ENCODE measurements around the gene TRAIP. TPM values are rescaled to one million over a fixed set of nuclear protein-coding genes. Genes with fewer than 3 reads are reported as not detected.
"Not testable (repeated sequence)": the region's sequence is repeated elsewhere in the genome, so short reads cannot be mapped to it uniquely, and the experiment has no call there.

TRAIP gene, protein sequence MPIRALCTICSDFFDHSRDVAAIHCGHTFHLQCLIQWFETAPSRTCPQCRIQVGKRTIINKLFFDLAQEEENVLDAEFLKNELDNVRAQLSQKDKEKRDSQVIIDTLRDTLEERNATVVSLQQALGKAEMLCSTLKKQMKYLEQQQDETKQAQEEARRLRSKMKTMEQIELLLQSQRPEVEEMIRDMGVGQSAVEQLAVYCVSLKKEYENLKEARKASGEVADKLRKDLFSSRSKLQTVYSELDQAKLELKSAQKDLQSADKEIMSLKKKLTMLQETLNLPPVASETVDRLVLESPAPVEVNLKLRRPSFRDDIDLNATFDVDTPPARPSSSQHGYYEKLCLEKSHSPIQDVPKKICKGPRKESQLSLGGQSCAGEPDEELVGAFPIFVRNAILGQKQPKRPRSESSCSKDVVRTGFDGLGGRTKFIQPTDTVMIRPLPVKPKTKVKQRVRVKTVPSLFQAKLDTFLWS
- 10 to 100 TPM in 1 of 4 donors, 1 to 10 TPM in 3; 2.3 to 10.1 (median 4.1) TPM for total RNA-seq

DNA sequence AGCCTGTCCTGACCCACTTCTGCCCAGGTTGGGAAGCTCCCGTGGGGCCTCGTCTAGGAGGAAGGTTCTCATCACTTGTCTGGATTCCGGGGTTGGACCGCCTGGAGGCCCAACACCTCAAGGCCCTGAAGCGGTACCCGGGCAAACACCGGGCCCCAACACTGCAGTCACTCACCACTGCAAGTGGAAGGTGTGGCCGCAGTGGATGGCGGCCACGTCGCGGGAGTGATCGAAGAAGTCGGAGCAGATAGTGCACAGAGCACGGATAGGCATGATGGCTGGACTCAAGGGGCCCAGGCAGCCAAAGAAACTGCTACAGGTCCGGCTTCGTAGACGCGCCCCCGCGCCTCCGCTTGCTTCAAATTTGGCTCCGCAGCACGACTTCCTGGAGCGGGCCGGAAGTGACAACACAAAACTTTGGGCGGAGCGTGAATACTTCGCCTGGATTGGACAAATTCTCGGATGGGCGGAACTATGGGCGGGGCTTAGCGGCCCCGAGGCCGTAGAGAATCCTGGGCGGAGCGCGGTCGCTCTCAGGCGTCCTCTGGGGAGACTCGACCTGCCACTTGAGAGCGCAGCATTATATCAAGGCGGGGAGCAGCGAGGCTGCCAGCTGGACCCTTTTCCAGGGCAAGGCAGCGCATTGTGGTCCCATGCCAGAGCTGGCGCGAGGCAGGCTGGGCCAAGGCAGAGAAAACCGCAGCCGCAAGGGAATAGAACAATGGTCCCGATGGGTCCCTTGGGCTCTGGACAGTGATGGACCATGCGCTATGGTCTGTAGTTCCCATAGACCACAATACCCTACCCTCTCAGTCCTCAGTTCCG, at the start of gene TRAIP:
TSS of gene TRAIP (minus strand) at position 384 of the 825 bp plus-strand sequence. CDS start at position 273, 111 bp downstream.
- Histone ChIP-seq H3K27me3 (no peaks in the 10 kb centered on the region), H3K36me3 (no peaks in the 10 kb centered on the region), H3K27ac (peak within 1 kb of the TSS; percentile 71 to 86 (median 84)), H3K4me1 (peaks cover 8 to 17% (median 13%) of the 10 kb centered on the region in 3 donors), H3K9me3 (no peaks in the 10 kb centered on the region), H3K4me3 (peak within 1 kb of the TSS; percentile 61 to 87 (median 66))
- intact Hi-C loops (cut with DNase I) = no loop called here
- WGBS, 2 donors = 3 to 11% methylated on average over 7 to 16 of the region's 52 CpGs
- peak; percentile 60 for DNase-seq
- peak in 1 of 4 donors; percentile 34 for TF ChIP-seq POLR2A (IDR thresholded peaks at IDR 0.05)
- TF ChIP-seq, protein P1, sequence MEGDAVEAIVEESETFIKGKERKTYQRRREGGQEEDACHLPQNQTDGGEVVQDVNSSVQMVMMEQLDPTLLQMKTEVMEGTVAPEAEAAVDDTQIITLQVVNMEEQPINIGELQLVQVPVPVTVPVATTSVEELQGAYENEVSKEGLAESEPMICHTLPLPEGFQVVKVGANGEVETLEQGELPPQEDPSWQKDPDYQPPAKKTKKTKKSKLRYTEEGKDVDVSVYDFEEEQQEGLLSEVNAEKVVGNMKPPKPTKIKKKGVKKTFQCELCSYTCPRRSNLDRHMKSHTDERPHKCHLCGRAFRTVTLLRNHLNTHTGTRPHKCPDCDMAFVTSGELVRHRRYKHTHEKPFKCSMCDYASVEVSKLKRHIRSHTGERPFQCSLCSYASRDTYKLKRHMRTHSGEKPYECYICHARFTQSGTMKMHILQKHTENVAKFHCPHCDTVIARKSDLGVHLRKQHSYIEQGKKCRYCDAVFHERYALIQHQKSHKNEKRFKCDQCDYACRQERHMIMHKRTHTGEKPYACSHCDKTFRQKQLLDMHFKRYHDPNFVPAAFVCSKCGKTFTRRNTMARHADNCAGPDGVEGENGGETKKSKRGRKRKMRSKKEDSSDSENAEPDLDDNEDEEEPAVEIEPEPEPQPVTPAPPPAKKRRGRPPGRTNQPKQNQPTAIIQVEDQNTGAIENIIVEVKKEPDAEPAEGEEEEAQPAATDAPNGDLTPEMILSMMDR (IDR thresholded peaks at IDR 0.05) = no peak

DNA sequence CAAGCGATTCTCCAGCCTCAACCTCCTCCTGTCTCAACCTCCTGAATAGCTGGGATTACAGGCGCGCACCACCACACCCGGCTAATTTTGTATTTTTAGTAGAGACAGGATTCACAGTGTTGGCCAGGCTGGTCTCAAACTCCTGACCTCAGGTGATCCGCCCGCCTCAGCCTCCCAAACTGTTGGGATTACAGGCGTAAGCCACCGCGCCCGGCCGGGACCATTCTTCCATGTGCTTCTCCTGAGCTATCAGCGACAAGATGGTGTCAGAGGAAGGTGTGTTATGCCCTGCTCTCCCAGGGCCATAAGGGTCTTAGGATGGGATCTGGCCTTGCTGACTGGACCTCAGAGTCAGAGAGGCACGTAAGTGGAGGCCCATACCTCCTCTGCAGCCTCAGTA, 48.1 kb upstream of the TRAIP start:
- peak overlapping the region in 2 of 4 donors; percentile 52 to 63 for H3K4me3 ChIP-seq
- H3K36me3 ChIP-seq = peaks cover 0 to 14% (median 5%) of the 10 kb centered on the region in 3 donors
- H3K27me3 ChIP-seq, DNase-seq, H3K9me3 ChIP-seq: not testable (repeated sequence)
- intact Hi-C loops (cut with DNase I) = loop anchor here (5.0 kb wide), 1 partner anchor 102 kb away; the partner anchor contains the start of gene INKA1
- peak overlapping the region; percentile 84 to 91 (median 88) for H3K27ac ChIP-seq
- WGBS, 2 donors = 87 to 91% methylated on average over 7 to 10 of the region's 13 CpGs
- peaks cover 45 to 74% (median 48%) of the 10 kb centered on the region in 3 donors for H3K4me1 ChIP-seq

DNA sequence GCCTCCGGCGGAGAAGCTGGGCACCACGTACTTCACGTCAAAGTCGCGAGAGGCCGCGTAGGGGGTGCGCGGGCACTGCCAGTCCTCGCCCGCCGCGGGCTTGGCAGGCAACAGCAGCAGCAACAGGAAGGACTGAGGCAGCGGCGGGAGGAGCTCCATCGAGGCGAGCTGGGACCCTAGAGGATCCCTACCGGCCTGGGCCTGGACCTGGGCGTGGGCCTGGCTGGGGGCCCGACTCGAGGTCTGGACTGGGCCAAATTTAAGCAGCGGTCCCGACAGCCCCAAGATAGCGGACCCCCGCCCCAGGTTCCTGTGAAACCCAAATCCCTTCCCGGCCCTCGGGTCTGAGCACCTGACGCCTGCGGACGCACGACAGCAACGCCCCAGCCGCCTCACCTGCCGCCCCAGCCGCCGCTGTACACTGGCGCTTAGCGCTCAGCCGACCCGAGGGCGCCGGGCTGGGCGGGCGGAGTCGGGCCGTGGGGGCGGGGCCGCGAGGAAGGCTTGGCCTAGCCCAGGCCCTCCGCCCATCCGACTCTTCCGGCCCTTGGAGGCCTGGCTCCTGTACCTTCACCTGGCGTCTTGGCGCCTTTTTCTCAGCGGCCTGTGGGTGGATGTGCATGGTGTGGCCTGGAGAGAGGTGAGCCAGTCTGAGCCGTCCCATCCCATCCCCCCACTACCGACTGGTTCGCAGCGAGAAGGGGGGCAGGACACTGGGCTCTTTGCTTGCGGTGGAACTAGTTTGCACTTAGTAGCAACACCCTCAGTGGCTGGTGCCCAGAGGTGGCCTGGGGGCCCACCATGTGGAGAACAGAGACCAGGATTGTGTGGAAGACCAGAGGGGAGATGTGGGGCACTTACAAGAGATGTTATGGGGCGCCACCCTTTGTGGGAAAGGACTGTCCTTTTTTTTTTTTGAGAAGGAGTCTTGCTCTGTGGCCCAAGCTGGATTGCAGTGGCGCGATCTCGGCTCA, 47.4 kb upstream of the TRAIP start, which contains the start of gene MST1R:
TSS of gene MST1R (minus strand) at position 423 of the 974 bp plus-strand sequence. CDS start at position 159, 264 bp downstream.
- H3K9me3 ChIP-seq = no peaks in the 10 kb centered on the region
- peak within 1 kb of the TSS; percentile 28 to 63 (median 50) for H3K4me3 ChIP-seq
- TF ChIP-seq, protein P1 (IDR thresholded peaks at IDR 0.05) = peak in 3 of 6 experiments; percentile 8 to 24 (median 15)
- peak in 3 of 4 donors; percentile 55 to 79 (median 65) for TF ChIP-seq POLR2A (IDR thresholded peaks at IDR 0.05)
- peak; percentile 12 for DNase-seq
- no peaks in the 10 kb centered on the region for H3K27me3 ChIP-seq
- H3K27ac ChIP-seq = peak within 1 kb of the TSS; percentile 84 to 91 (median 88)
- intact Hi-C loops (cut with DNase I) = loop anchor here (5.0 kb wide), 1 partner anchor 101 kb away; the partner anchor contains the start of gene INKA1
- H3K4me1 ChIP-seq = peaks cover 48 to 80% (median 49%) of the 10 kb centered on the region in 3 donors
- H3K36me3 ChIP-seq = peaks cover 0 to 7% (median 0%) of the 10 kb centered on the region in 3 donors
- WGBS, 2 donors = 41 to 47% methylated on average over 11 to 21 of the region's 65 CpGs

DNA sequence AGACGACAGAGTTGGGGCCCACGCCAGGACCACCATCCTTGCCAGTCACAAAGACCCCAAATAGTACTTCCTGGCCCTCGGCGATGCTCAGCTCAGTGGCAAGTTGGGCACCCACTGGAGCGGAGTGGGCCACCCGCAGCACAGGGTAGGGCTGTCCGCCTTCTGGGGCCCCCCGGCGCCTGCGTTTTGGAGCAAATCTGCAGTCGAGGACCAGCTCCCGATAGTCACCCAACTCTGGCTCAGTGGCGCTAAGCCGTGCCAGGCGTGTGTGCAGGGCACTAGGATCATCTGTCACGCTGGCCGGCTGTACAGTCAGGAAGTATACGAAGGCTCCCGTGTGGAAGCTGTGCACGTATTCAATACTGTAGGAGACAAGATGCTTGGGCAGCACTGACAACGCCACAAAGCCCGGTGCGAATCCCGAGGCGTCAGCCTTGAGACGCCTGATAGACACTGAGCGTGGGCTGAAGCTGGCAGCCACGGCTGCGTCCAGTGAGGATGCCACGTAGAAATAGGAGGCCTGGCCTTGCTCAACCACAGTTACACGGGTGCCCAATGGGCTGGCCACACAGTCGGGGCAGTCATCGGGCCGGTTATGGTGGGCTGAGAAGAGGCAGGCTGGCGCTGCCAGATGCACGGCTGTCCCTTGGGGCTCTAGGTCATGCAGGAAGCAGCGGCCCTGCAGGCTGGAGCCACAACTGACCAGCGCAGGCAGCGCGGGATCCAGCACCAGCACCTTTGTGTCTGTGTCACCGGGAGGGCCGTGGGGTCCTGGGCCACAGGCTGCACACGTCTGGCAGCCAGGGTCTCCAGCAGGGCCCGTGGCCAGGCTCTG, 46.4 kb upstream of the TRAIP start:
- H3K27ac ChIP-seq = peak overlapping the region; percentile 84 to 91 (median 88)
- WGBS, 2 donors = 40 to 60% methylated on average over 1 to 13 of the region's 44 CpGs
- H3K4me1 ChIP-seq = peaks cover 48 to 86% (median 49%) of the 10 kb centered on the region in 3 donors
- DNase-seq = no peak
- intact Hi-C loops (cut with DNase I) = loop anchor here (5.0 kb wide), 1 partner anchor 100 kb away; the partner anchor contains the start of gene INKA1
- TF ChIP-seq, protein P1 (IDR thresholded peaks at IDR 0.05) = no peak
- TF ChIP-seq POLR2A (IDR thresholded peaks at IDR 0.05) = no peak
- H3K9me3 ChIP-seq = no peaks in the 10 kb centered on the region
- H3K36me3 ChIP-seq = peaks cover 0 to 10% (median 0%) of the 10 kb centered on the region in 3 donors
- peak overlapping the region; percentile 28 to 63 (median 50) for H3K4me3 ChIP-seq
- H3K27me3 ChIP-seq = no peaks in the 10 kb centered on the region
